COLO668 (cell line): Measurements from ENCODE around the gene CERS6.
"Not testable (repeated sequence)": the region's sequence is repeated elsewhere in the genome, so short reads cannot be mapped to it uniquely, and the experiment has no call there.

Source experiments
- DNase-seq: peaks from one replicate; lab custom pipeline; 2025; ENCODE audit not compliant: unreplicated experiment; lab: John Stamatoyannopoulos, UW

The CERS6 gene

DNA sequence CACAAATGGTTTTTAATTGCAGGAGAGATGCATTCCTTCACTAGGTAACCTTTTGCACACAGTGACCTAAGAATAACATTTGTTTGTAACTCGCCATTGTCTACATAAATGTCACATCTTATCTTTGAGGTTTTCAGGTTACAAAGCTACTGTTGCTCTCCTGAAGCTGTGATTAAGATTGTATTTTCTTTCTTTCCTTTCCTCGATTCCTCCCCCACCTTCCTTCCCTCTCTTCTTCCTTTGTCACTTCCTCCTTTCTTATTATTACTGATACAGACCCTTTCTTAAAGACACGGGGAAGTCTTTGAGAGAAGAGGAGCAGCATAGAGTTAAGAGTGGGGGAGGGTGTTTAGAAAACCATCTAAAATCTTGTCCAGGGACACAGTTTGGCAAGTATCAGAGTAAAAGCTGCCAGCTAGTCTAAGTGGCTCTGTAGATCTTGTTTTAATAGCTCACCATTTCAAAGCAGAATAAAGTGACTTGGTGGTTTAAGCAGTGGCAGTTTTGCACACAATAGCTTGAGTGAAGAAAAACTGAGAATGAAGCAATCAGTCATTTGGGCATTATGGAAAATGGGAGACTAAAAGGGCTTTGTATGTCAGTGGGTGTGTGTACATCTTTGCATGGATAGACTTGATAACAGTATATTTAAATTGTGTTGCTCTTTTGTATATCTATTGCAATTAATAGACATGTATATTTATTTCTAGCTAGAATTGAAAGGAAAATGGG is 10.9 kb downstream of the CERS6 start:
- DNase-seq: no peak

DNA sequence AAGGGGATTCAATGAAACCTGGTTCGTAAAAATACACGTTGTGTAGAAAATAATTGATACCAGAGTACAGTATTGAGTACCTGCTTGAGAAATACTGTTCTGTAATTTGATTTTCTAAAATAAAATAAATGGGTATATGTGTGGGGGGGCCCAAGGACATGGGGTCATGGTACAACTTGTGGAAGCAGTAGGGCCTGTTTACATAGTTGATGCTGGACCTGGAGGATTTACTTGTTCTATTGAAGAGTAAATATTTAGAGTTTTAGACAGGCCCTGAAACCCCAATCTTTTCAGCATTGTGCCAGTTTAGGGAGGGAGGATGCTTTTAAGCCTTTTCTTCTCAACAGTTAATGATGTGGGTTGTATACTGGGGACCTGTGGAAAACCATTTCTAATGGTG is 11.7 kb downstream of the CERS6 start:
- DNase-seq: no peak

GRCh38 chr2:168468354-168468753 is 12.3 kb downstream of the CERS6 start:
- no peak for DNase-seq

GRCh38 chr2:168469281-168469988 is 13.4 kb downstream of the CERS6 start:
- DNase-seq: no peak

DNA sequence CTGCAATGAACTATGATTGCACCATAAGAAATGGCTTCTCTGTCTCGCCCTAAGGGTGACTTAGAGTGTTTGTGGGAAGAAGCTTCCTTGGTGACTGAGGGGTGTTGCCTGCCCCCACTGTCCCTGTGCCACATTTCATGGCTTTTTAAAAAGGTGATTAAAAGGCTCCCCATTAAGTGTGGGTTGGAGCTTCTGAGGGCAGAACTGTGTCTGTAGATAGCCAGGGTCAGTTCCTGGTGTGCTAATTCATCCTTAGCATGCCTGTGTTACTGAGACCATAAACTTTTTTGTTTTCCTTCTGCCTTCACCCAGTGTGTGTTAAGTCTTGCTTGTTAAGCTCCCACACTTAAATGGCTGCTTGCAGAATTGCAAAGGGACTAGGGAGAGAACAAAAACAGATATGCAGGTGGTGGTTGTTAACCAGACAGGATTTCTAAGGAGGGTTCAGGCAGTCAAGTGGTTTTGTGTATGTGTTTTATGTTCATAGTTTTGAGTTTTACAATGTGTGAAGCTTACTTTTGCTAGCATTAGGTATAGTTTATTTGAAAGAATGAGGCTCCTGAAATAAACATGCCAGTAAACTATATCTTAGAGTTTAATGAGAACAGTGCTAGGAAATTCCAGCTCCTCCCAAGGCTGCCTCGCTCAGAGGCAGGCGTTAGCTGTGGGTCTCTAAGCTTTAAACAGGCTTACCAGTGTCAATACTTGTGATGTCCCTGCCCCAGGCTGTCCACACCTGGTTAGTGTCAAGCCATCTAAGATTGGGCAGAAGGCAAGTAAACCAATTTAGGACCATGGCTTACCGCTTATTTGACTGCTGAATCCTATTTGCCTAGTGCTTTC is 14.5 kb downstream of the CERS6 start:
- DNase-seq: no peak

- DNase-seq: no peak
Observed at GRCh38 chr2:168471163-168471475, 15.0 kb downstream of the CERS6 start.

- no peak for DNase-seq
Observed at GRCh38 chr2:168475636-168476035, 19.6 kb downstream of the CERS6 start.

DNA sequence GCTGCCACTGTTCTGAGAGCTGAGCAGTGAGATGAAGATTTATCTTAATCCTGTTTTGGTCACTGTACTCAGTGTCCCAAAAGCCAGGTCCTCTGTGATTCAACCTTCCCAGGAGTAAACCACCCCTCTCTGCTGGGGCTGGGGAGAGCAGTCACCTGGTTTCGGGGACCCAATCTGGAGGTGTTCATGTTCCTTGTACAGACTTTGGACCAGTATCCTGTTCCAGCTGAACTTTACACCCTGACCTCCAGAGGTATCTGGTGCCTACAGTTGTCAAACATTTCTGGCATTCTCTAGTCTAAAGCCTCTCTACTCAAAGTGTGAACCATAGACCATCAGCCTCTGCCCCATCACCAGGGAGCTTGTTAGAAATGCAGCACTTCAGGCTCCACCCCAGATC is 22.1 kb downstream of the CERS6 start:
- no peak for DNase-seq

GRCh38 chr2:168480356-168480755 is 24.3 kb downstream of the CERS6 start:
- DNase-seq: no peak

DNA sequence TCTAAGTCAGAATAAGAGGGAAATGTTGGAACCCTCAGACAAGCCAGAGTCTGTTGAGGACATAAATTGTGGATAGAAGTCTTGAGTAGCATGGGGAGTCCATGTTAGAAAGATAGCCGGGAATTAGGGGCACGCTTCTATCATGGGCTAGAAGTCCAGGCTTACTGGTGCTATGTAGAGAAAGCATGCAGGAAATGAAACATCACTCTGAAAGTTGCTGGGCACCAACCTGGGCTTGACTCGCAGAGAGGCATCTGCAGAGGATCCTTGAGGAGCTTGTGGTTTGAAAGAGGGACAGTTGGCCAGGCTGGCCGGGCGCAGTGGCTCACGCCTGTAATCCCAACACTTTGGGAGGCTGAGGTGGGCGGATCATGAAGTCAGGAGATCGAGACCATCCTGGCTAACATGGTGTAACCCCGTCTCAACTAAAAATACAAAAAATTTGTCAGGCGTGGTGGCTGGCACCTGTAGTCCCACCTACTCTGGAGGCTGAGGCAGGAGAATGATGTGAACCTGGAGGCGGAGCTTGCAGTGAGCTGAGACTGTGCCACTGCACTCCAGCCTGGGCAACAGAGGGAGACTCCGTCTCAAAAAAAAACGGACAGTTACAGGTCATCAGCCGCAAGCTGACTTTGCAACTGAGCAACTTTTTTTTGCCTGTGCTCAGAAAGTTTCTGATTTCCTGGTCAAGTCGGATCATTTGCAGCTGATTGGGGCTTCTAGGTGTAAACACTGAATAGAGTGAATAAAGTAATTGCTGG is 24.9 kb downstream of the CERS6 start:
- no peak for DNase-seq

- no peak for DNase-seq
Observed at GRCh38 chr2:168482269-168482668, 26.2 kb downstream of the CERS6 start.

DNA sequence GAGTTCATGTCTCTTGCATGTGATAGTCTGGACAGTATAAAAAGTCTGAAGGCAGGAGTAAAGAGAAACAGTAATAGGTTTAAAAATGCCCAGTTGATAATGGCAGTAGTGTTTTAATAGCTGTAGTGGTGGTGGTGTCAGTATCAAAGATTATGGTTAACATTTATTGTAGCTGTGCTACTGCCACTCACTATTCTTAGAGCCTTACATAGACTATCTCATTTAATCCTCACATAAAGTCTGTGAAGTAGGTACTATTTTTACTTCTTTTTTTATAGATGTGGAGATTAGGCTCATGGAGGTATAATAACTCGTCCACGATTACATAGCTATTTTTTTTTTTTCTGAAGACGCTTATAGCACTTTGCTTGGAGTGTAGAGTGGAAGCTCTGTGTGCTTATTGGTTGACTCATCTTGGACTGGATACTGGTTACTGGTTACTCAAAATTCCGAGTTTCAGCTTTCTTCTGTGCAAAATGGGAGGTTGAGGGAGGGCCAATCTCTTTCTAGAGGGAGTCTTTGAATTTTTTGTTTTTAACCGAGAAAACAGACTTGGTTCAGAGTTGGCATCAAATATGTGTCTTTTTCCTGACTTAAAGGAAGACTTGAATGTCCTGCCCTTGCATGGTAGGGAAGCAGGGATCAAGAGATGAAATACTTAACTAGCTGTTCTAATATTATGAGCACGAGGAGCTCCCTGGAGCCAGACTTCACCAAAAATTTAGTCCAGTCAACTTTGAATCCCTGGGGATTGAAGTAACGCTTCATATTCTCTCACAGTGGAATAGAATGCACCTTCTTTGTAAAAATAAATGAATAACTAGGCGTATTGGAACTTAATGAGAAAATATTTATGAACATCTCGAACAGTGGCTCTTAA is 27.1 kb downstream of the CERS6 start:
- no peak for DNase-seq

GRCh38 chr2:168486477-168486876 is 30.4 kb downstream of the CERS6 start:
- DNase-seq: no peak

DNA sequence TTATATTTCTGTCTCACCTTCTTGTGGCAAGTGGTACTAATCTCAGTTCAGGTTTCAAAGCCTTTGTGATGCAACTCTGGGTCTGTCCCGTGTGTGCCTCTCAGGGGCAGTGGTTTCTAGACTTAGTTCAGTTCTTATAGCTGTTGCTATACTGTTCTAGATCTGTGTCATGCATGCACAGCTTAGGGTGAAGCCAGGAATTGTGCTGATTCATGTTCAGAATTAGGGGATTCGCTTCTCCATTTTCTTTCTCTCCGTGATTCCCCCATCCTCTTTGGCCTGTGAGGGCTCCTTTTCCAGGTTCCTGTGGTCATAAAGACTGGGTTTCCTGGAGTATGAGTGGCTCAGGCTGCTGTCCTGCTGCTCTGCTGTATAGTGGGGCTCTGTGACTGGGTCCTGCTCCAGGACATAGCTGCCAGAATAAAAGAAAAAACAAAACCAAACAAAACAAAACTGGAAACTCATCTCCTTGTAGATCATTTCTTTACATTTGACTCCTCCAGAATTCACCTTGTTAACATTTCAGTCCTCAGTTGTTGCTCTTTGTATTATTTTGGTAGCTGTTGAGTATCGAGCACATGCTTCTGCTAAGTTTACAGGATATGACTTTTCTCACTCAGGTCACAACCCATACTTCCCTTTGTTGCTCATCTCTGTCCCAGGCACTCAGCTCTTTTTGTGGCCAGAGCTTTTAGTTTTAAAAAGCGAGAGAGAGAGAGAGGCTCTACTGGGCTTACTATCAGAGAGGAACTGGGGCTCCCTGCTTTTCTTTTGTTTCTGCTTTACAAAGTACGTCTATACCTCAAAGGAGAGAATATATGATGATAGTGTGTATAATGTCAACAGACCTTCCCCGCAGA is 34.2 kb downstream of the CERS6 start:
- no peak for DNase-seq

- DNase-seq: no peak
Observed at GRCh38 chr2:168490946-168491605, 35.0 kb downstream of the CERS6 start.

DNA sequence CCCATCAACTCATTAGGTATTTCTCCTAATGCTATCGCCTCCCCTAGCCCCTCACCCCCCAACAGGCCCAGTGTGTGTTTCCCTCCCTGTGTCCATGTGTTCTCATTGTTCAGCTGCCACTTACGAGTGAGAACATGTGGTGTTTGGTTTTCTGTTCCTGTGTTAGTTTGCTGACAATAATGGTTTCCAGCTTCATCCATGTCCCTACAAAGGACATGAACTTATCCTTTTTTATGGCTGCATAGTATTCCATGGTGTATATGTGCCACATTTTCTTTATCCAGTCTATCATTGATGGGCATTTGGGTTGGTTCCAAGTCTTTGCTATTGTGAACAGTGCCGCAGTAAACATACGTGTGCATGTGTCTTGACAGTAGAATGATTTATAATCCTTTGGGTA is 35.7 kb downstream of the CERS6 start:
- not testable (repeated sequence) for DNase-seq

DNA sequence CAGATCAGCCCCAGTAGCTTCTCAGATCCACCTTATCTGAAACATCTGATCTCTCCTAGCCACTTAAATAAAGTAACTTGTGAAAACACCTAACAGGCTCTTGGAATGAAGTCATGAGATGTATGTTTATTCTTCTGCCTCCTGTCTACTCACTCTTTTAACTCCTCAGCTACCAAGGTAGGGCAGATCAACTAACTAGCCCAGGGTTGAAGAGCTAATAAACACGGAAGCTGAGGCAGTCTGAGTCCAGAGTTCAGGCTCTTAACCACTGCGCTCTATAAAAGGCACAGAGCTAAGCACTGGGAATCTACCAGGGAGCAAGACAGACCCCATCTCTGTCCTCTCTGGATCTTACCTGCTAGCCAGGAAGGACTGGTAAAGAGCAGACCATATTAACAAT is 37.1 kb downstream of the CERS6 start:
- DNase-seq: not testable (repeated sequence)

GRCh38 chr2:168494190-168494711 is 38.2 kb downstream of the CERS6 start:
- DNase-seq: no peak

DNA sequence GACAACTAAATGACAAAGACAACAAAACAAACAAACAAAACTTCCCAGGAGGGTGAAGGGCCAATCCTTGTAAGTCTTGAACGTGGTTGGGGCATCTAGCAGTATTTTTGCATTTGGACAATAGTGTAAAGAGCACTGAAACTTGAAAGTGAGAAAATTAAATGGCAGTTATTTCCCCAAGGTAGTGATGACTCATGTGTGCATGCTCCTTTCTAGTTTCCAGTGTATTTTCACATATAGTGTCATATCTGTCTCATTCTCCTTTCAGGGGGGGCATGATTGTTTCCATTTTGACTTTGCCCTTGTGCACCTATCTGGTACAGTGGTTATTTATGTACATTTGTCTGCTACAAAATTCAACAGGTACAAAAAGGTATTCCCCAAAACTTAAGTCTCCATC is 39.5 kb downstream of the CERS6 start:
- no peak for DNase-seq
